HepG2 (cell line): Measurements from ENCODE around the gene MADD. TPM values are rescaled to one million over a fixed set of nuclear protein-coding genes. Genes with fewer than 3 reads are reported as not detected.
A peak's percentile ranks its signal among the peaks of the same experiment; 100 is the strongest.

Experiments
- ATAC-seq: fragments of 200-7000 bp; cut with Tn5 transposase; 3 replicates; pipeline ENCODE4 v1.9.1; 2020; ENCODE audit warnings: mild to moderate bottlenecking, moderate library complexity
- BruUV-seq: library from RNA; stranded (reverse); fragments of 400-500 nt; replicated peaks from 2 replicates; lab custom pipeline; 2021; lab: Mats Ljungman, UMichigan
- CTCF ChIA-PET: fragments of 300-600 bp; formaldehyde crosslinking; extraction: SDS; loops from one replicate; lab custom pipeline; 2021; ENCODE audit warnings: low total read pairs, inconsistent platforms, low intra/inter-chr PET ratio; lab: Yijun Ruan, JAX
- POLR2A ChIA-PET: fragments of 350-600 bp; sonication (Branson Sonifier 250); formaldehyde crosslinking; loops from one replicate; lab custom pipeline; 2020; ENCODE audit warnings: antibody characterized with exemption, inconsistent platforms; lab: Yijun Ruan, JAX
- DNase-seq: peaks from one replicate; pipeline ENCODE4 v3.0.0-alpha.2; 2015; ENCODE audit warnings: low spot score
- FAIRE-seq: peaks from 3 replicates; lab custom pipeline; 2011; peaks lifted over from hg19 to GRCh38; lab: Jason Lieb, UNC
- H2AFZ ChIP-seq: one replicate; pipeline ENCODE4 v1.6.1; 2011; ENCODE audit warnings: low read length, inconsistent platforms
- H3K27ac ChIP-seq: fragments of 300-600 bp; 3 replicates; pipeline ENCODE4 v1.8.0; 2011; ENCODE audit warnings: mixed run types, mild to moderate bottlenecking, mixed read lengths, low read length, inconsistent platforms; ENCODE audit not compliant: insufficient read depth; ENCODE audit errors: extremely low read length
- H3K27me3 ChIP-seq, 2 experiments: fragments of 200-600 bp in 1 of 2; 2 replicates in 1 of 2; 3 replicates in 1 of 2; pipeline versions ENCODE4 v1.6.0 to v1.8.0; 2011; ENCODE audit warnings: low read length in 2 of 2, mild to moderate bottlenecking in 2 of 2, moderate library complexity in 2 of 2, inconsistent platforms in 1 of 2; ENCODE audit not compliant: insufficient read depth in 2 of 2, control insufficient read depth in 1 of 2
- H3K36me3 ChIP-seq, 2 experiments: fragments of 200-600 bp in 1 of 2; replicated peaks in 1 of 2; 2 replicates in 1 of 2; 3 replicates in 1 of 2; pipeline versions ENCODE4 v1.5.1 to v1.8.0; 2011; ENCODE audit warnings: low read length in 2 of 2, inconsistent platforms in 1 of 2; ENCODE audit not compliant: insufficient read depth in 2 of 2, control insufficient read depth in 1 of 2
- H3K4me1 ChIP-seq: 2 replicates; pipeline ENCODE4 v1.5.1; 2012; ENCODE audit warnings: low read length, inconsistent platforms; ENCODE audit not compliant: insufficient read depth
- H3K4me2 ChIP-seq: 2 replicates; pipeline ENCODE4 v1.6.0; 2011; ENCODE audit warnings: low read depth, low read length, inconsistent platforms
- H3K4me3 ChIP-seq, 3 experiments: fragments of 200-600 bp in 1 of 3; sonication (generic), shearing (Covaris generic) in 1 of 3; replicated peaks in 1 of 3; 2 replicates each; pipeline ENCODE4 v1.5.1; 2011 to 2016; ENCODE audit warnings: low read length in 3 of 3, inconsistent platforms in 2 of 3, low read depth in 2 of 3, mild to moderate bottlenecking in 2 of 3, control low read depth in 1 of 3, mixed read lengths in 1 of 3; ENCODE audit not compliant: insufficient read depth in 1 of 3
- H3K79me2 ChIP-seq: one replicate; pipeline ENCODE4 v1.6.1; 2011; ENCODE audit warnings: low read length, inconsistent platforms; ENCODE audit not compliant: insufficient read depth
- H3K9ac ChIP-seq: 2 replicates; pipeline ENCODE4 v1.6.0; 2011; ENCODE audit warnings: mild to moderate bottlenecking, low read depth, low read length, inconsistent platforms; ENCODE audit not compliant: insufficient read depth
- H3K9me3 ChIP-seq: 2 replicates; pipeline ENCODE4 v1.5.1; 2012; ENCODE audit warnings: mild to moderate bottlenecking, low read length
- H4K20me1 ChIP-seq: 2 replicates; pipeline ENCODE4 v1.6.0; 2011; ENCODE audit warnings: inconsistent platforms, mild to moderate bottlenecking, low read length, moderate library complexity; ENCODE audit not compliant: insufficient read depth
- CREBL2 ChIP-seq: sonication (generic); formaldehyde crosslinking; IDR thresholded peaks from 2 replicates; pipeline ENCODE4 v1.8.1; 2023; ENCODE audit warnings: missing genetic modification reagents, mild to moderate bottlenecking, borderline replicate concordance
- POLR2G ChIP-seq: fragments of 200-400 bp; formaldehyde crosslinking; IDR thresholded peaks from 2 replicates; pipeline ENCODE4 v1.6.1; 2018; ENCODE audit warnings: mild to moderate bottlenecking, low read depth, low read length, moderate library complexity
- ZFP36L1 ChIP-seq: sonication (generic); formaldehyde crosslinking; IDR thresholded peaks from 2 replicates; pipeline ENCODE4 v1.8.0; 2022; ENCODE audit warnings: mild to moderate bottlenecking, missing genetic modification reagents, moderate library complexity
- ZNF329 ChIP-seq: sonication (generic); formaldehyde crosslinking; IDR thresholded peaks from 2 replicates; pipeline ENCODE4 v1.9.0; 2021; ENCODE audit warnings: low read depth, mild to moderate bottlenecking, missing genetic modification reagents
- ZNF354B ChIP-seq: sonication (generic); formaldehyde crosslinking; IDR thresholded peaks from 2 replicates; pipeline ENCODE4 v1.8.0; 2022; ENCODE audit warnings: mild to moderate bottlenecking, missing genetic modification reagents
- ZNF367 ChIP-seq: sonication (generic); formaldehyde crosslinking; IDR thresholded peaks from 2 replicates; pipeline ENCODE4 v1.4.0; 2020; ENCODE audit warnings: missing genetic modification reagents, borderline replicate concordance
- WGBS: methylation state at CpG from one replicate; pipeline ENCODE4 v1.1.6; 2017; ENCODE audit warnings: low lambda C conversion rate; 5-methylcytosine and 5-hydroxymethylcytosine counted together
- in situ Hi-C: cut with HindIII; loops from 2 replicates; pipeline ENCODE4 v1.10.0; 2017; ENCODE audit warnings: low pct_unique_long_range_greater_than_20kb; ENCODE audit not compliant: extremely low pct_ligation_motif_present
- intact Hi-C: fragments of 100-400 bp; cut with micrococcal nuclease; formaldehyde crosslinking; loops from one replicate; pipeline ENCODE4 v1.10.0; 2022; ENCODE audit not compliant: unreplicated experiment
- polyA plus RNA-seq, 8 experiments: library from polyadenylated mRNA; depleted of rRNA in 3 of 8; stranded (reverse) in 7 of 8; unstranded in 1 of 8; fragments of >200 nt; fragmentation: Illumina TruSeq in 4 of 8; extraction: Trizol in 4 of 8; gene quantifications; 2 replicates each; pipeline versions ENCODE4 v1.2.1 to v1.2.3, GENCODE V29; 2011 to 2016; ENCODE audit warnings: low read depth in 4 of 8, missing spikeins in 1 of 8, mixed read lengths in 1 of 8; ENCODE audit not compliant: insufficient read depth in 1 of 8
- total RNA-seq, 5 experiments: library from RNA; depleted of rRNA; stranded (reverse); fragments of >200 nt; fragmentation: Illumina TruSeq; extraction: Trizol; gene quantifications; 2 replicates each; pipeline ENCODE4 v1.2.3, GENCODE V29; 2016; ENCODE audit warnings: low read depth in 1 of 5

MADD gene
- total and polyA plus RNA-seq, 2 of the 13 experiments (the other 11 are each of a cell fraction or from before 2014, with no cell fraction given): 18.0 to 29.2 TPM

DNA sequence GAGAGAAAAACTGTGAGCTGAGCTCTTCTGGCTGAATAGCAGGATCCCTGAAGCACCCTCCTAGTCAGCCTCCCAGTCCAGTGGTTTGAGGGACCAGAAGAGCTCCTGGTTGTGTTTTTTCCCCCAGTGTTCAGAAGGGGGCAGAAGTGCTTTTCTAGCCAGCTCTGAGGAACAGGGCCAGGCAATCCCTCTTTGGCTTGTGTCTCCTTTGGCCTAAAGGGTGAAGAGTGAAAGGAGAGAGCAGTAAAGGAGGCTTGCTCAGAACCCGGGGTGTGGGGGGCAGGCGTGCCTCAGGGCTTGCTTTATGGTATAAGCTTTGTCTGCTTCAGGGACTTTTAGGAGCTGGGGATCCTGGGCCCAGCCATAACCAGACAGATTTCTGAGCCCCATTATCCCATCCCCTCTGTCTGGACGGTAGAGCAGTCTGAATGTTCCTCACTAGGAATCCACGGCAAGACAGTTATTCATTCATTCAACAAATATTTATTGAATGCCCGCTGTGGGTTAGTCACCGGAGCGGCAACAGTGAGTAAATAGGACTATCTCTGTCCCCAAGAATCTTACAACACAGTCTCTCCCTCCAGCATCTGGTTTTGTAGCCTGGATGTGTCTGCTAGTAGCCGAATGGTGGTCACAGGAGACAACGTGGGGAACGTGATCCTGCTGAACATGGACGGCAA, 35.8 kb upstream of the MADD start (continued):
- TF ChIP-seq POLR2G (peak; percentile 52; the same call in 1 of the 2 replicates), ZFP36L1 (CRISPR knock-in tag) (no peak)

- Histone ChIP-seq H3K9me3 (no peaks in the 10 kb centered on the region), H3K4me2 (no peak overlapping the region), H3K79me2 (no peaks in the 10 kb centered on the region), H3K27ac (no peak overlapping the region), H3K4me3 (no peak overlapping the region), H3K4me1 (peaks cover 16% of the 10 kb centered on the region), H4K20me1 (no peaks in the 10 kb centered on the region; the same call in 1 of the 2 replicates), H2AFZ (no peak overlapping the region), H3K9ac (no peak overlapping the region), H3K27me3 (no peaks in the 10 kb centered on the region), H3K36me3 (peaks cover 14 to 33% of the 10 kb centered on the region in 2 experiments)
- BruUV-seq: no TSS peak
- ChIA-PET CTCF (interaction anchor here (1.3 to 2.3 kb wide), 2 partner anchors 25 to 121 kb away, joined by 7 to 9 read pairs; no protein-coding TSS in a partner anchor), POLR2A (interaction anchor here (1.0 to 3.2 kb wide), 5 partner anchors 14 to 57 kb away, joined by 3 to 25 read pairs (median 6); partner anchors contain the start of genes ACP2 and DDB2)
- intact Hi-C loops: no loop called here
- FAIRE-seq (no peak), ATAC-seq (peak; percentile 10; the same call in 2 of the 3 replicates), DNase-seq (no peak)
- WGBS: 88% methylated on average over 12 of the region's 12 CpGs
- TF ChIP-seq ZNF367 (CRISPR knock-in tag) (no peak), ZNF329 (CRISPR knock-in tag) (no peak), CREBL2 (CRISPR knock-in tag) (no peak), ZNF354B (CRISPR knock-in tag) (no peak)
- in situ Hi-C loops: no loop called here
Observed at GRCh38 chr11:47234669-47235100, 35.2 kb upstream of the MADD start.
